Adrenal gland (tissue), 12 donors: ENCODE results near the gene PLA2G4B. TPM values are rescaled to one million over a fixed set of nuclear protein-coding genes. Genes with fewer than 3 reads are reported as not detected.

ENCODE experiments used
- DNase-seq, 7 donors: peaks; one replicate each; pipeline ENCODE4 v3.0.0-alpha.2; 2019 to 2020
- H3K27ac ChIP-seq, 5 donors: fragments of 200-600 bp; sonication (generic) in 4 of 5; 1 replicate in 3 of 5; 2 replicates in 2 of 5; pipeline versions ENCODE4 v1.5.1 to v1.8.0; 2016 to 2020; ENCODE audit warnings: mild to moderate bottlenecking in 1 of 5
- H3K27me3 ChIP-seq: fragments of 200-600 bp; 2 replicates; pipeline ENCODE4 v1.8.0; 2021
- H3K36me3 ChIP-seq, 2 donors: fragments of 200-600 bp; replicated peaks in 1 of 2; 1 replicate in 1 of 2; 2 replicates in 1 of 2; pipeline versions ENCODE4 v1.5.1 to v1.8.0; 2018 to 2022
- H3K4me1 ChIP-seq, 2 donors: fragments of 200-600 bp; replicated peaks in 1 of 2; 1 replicate in 1 of 2; 2 replicates in 1 of 2; pipeline versions ENCODE4 v1.5.1 to v1.8.0; 2018 to 2021
- H3K4me3 ChIP-seq, 4 donors: fragments of 200-600 bp; sonication (generic) in 3 of 4; one replicate each; pipeline ENCODE4 v1.5.1; 2016 to 2018
- H3K9me3 ChIP-seq, 3 donors: fragments of 200-600 bp; sonication (generic) in 1 of 3; replicated peaks in 1 of 3; 1 replicate in 2 of 3; 2 replicates in 1 of 3; pipeline versions ENCODE4 v1.5.1 to v1.8.0; 2016 to 2021
- POLR2A ChIP-seq, 2 donors: fragments of 450-650 bp; IDR thresholded peaks; one replicate each; pipeline ENCODE4 v1.6.1; 2017; ENCODE audit warnings: antibody characterized with exemption in 2 of 2, mild to moderate bottlenecking in 2 of 2, moderate library complexity in 1 of 2
- WGBS, 4 donors: extraction: QIAGEN DNeasy Blood & Tissue Kit in 2 of 4; methylation state at CpG; one replicate each; pipeline versions ENCODE4 v1.1.5 to v1.1.7; 2013 to 2017; 5-methylcytosine and 5-hydroxymethylcytosine counted together
- intact Hi-C, 2 donors: fragments of 100-400 bp; cut with DNase I; formaldehyde crosslinking; loops; one replicate each; pipeline versions ENCODE4 v1.14.1 to v1.15.0; 2022 to 2023
- polyA plus RNA-seq, 3 donors: library from polyadenylated mRNA; stranded (reverse); fragments of 200-250 nt in 2 of 3; fragments of 350-450 nt in 1 of 3; fragmentation: Illumina TruSeq in 1 of 3; extraction: RNeasy Lipid Tissue Mini Kit (QIAGEN cat#74804) in 1 of 3; gene quantifications; one replicate each; pipeline ENCODE4 v1.2.3, GENCODE V29; 2013 to 2014
- total RNA-seq, 9 donors: library from RNA; depleted of rRNA in 4 of 9; stranded (reverse); fragments of >200 nt in 4 of 9; fragments of 120-200 nt in 1 of 9; fragmentation: NEBNext Ultra II Directional in 1 of 9; extraction: Animal tissue kit (Norgen Biotek cat#: 25700) in 1 of 9; gene quantifications; one replicate each; pipeline versions ENCODE4 v1.1.0 to v1.2.4, GENCODE V29; 2013 to 2023
- TF ChIP-seq, protein P1 (sequence below), 6 experiments: fragments of 450-650 bp in 4 of 6; fragments of 200-600 bp in 2 of 6; sonication (generic) in 1 of 6; IDR thresholded peaks; 1 replicate in 5 of 6; 2 replicates in 1 of 6; pipeline versions ENCODE4 v1.5.1 to v1.8.0; 2016 to 2021; ENCODE audit warnings: antibody characterized with exemption in 6 of 6, mild to moderate bottlenecking in 2 of 6, moderate library complexity in 1 of 6
- donor health status: healthy with polysubstance abuse.
- donor health status: Bipolar disorder and iron deficiency.
- donor health status: DM: yes; HTN: yes; CAD: no.
- donor health status: DM: no; HTN: no; CAD: no.
- donor health status: DM: no; HTN: no; CAD: no.
- donor health status: DM: yes; HTN: yes; CAD: no.

The PLA2G4B gene
- total and polyA plus RNA-seq, 12 donors: 0.35 to 26.4 (median 4.9) TPM

DNA sequence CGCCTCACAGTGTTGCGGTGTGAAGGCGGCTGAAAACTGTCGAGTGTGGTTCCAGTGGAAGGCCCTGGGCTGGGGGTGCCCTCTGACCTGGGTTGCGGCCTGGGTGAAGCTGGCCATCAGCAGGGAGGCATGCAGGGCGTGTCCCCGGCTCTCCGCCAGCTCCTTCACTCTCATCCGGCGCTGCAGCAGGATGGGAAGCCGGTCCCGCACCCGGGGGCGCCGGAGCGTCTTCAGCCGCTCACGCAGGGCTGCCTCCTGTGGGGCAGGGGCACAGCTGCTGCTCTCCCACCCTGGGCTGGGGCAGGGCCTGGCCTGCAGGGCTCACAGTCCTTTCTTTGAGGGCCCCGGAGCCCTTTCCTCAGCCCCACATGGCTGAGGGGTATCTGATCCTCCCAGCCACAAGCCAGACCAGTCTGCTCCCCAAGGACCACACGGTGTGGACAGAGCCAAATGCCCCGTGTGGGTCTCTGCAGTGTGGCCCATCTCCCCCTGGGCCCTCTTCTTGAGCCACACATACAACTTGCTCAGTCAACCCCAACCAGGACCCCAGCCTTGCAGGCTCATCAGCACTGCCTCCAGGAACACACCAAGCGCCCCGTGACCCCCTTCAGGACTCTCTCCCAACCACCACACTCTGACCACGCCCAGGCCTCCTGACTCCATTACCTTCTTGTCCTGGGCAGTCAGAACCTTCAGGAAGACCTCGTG, 28.4 kb downstream of the PLA2G4B start:
- H3K4me1 ChIP-seq: peaks cover 4 to 8% of the 10 kb centered on the region in 2 donors
- no peak overlapping the region for H3K4me3 ChIP-seq
- TF ChIP-seq POLR2A (IDR thresholded peaks at IDR 0.05): no peak
- TF ChIP-seq, protein P1, sequence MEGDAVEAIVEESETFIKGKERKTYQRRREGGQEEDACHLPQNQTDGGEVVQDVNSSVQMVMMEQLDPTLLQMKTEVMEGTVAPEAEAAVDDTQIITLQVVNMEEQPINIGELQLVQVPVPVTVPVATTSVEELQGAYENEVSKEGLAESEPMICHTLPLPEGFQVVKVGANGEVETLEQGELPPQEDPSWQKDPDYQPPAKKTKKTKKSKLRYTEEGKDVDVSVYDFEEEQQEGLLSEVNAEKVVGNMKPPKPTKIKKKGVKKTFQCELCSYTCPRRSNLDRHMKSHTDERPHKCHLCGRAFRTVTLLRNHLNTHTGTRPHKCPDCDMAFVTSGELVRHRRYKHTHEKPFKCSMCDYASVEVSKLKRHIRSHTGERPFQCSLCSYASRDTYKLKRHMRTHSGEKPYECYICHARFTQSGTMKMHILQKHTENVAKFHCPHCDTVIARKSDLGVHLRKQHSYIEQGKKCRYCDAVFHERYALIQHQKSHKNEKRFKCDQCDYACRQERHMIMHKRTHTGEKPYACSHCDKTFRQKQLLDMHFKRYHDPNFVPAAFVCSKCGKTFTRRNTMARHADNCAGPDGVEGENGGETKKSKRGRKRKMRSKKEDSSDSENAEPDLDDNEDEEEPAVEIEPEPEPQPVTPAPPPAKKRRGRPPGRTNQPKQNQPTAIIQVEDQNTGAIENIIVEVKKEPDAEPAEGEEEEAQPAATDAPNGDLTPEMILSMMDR (IDR thresholded peaks at IDR 0.05): no peak
- no peaks in the 10 kb centered on the region for H3K9me3 ChIP-seq
- no peaks in the 10 kb centered on the region for H3K27me3 ChIP-seq
- intact Hi-C loops: no loop called here
- no peaks in the 10 kb centered on the region for H3K36me3 ChIP-seq
- no peak overlapping the region for H3K27ac ChIP-seq
- 77 to 92% (median 88%) methylated on average over 7 to 25 of the region's 25 CpGs for WGBS, 4 donors
- no peak for DNase-seq

- H3K27me3 ChIP-seq: no peaks in the 10 kb centered on the region
- intact Hi-C loops: no loop called here
- no peaks in the 10 kb centered on the region for H3K36me3 ChIP-seq
- no peak overlapping the region for H3K27ac ChIP-seq
- TF ChIP-seq POLR2A (IDR thresholded peaks at IDR 0.05): no peak
- TF ChIP-seq, protein P1 (IDR thresholded peaks at IDR 0.05): no peak
- H3K9me3 ChIP-seq: no peaks in the 10 kb centered on the region
- H3K4me1 ChIP-seq: peaks cover 4 to 8% of the 10 kb centered on the region in 2 donors
- DNase-seq: no peak
- 92 to 100% (median 95%) methylated on average over 4 to 15 of the region's 15 CpGs for WGBS, 4 donors
- H3K4me3 ChIP-seq: no peak overlapping the region
These were observed 29.7 kb downstream of the PLA2G4B start for GRCh38 chr15:41868321-41868720.

DNA sequence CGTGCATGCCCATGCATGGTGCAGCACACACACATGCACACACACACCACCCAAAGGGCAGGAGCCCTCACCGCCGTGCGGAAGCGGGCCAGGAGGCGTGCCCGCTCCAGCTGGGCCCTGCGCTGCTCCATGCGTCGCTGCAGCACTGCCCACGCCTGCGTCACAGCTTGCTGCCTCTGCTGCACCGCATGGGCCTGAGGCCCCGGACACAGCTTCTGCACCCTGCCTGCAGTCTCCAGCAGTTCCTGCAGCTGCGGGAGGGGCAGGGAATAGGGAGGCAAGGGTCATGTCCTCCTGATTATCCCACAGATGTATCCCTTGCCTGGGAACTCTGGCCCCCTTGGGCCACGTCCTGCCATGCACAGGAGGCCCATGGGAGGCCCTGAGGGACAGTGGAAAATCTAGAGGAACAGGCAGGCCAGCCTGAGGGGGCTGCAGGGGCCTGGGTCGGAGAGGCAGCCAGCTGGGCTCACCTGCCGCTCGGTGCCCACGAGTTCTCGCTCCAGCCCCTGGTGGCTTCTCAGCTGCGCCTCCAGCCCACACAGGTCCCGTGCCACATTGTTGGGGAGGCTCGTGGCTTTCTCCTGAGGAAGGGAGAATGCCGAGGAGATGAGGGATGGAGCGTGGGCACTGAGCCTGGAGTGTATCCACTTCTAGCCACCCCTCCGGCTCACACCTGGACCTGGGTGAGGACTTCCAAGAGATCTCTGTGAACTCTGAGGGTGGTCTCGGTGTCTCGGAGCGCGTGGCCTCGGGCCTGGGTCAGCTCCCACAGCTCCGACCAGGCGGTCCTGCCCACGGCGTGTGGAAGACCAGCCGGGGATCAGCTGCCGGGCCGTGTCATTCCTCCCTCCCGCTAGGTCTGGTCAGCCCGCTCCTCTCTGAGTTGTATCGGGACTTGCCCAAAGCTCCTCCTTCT, 31.4 kb downstream of the PLA2G4B start:
- DNase-seq: no peak
- no peak for TF ChIP-seq POLR2A (IDR thresholded peaks at IDR 0.05)
- TF ChIP-seq, protein P1 (IDR thresholded peaks at IDR 0.05): no peak
- intact Hi-C loops: no loop called here
- Histone ChIP-seq H3K4me1 (peaks cover 4 to 8% of the 10 kb centered on the region in 2 donors), H3K27me3 (no peaks in the 10 kb centered on the region), H3K9me3 (no peaks in the 10 kb centered on the region), H3K27ac (peak overlapping the region in 2 of 5 donors; percentile 44 to 65), H3K4me3 (no peak overlapping the region), H3K36me3 (no peaks in the 10 kb centered on the region)
- 84 to 91% (median 88%) methylated on average over 10 to 42 of the region's 42 CpGs for WGBS, 4 donors

GRCh38 chr15:41870689-41871081, 32.0 kb downstream of the PLA2G4B start:
- Histone ChIP-seq H3K27ac (peak overlapping the region in 2 of 5 donors; percentile 44 to 65), H3K36me3 (no peaks in the 10 kb centered on the region), H3K27me3 (no peaks in the 10 kb centered on the region), H3K4me1 (peaks cover 4 to 8% of the 10 kb centered on the region in 2 donors), H3K4me3 (no peak overlapping the region), H3K9me3 (no peaks in the 10 kb centered on the region)
- intact Hi-C loops: no loop called here
- WGBS, 4 donors: 35 to 65% (median 47%) methylated on average over 6 to 9 of the region's 9 CpGs
- DNase-seq: peak; percentile 75 to 95 (median 88)
- TF ChIP-seq, protein P1 (IDR thresholded peaks at IDR 0.05): no peak
- TF ChIP-seq POLR2A (IDR thresholded peaks at IDR 0.05): no peak
